ENCODE results near the gene LAMTOR4.

DNA sequence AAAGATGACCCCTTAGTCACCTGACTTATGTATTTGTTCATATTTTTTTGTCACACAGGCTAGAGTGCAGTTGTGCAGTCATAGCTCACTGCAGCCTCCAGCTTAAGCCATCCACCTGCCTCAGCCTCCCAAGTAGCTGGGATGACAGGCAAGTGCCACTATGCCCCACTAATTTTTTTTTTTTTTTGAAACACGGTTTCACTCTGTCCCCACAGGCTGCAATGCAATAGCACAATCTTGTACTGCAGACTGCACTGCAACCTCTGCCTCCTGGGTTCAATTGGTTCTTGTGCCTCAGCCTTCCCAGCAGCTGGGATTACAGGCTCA lies 20.1 kb upstream of the LAMTOR4 start:
- TF ChIP-seq, protein P1, sequence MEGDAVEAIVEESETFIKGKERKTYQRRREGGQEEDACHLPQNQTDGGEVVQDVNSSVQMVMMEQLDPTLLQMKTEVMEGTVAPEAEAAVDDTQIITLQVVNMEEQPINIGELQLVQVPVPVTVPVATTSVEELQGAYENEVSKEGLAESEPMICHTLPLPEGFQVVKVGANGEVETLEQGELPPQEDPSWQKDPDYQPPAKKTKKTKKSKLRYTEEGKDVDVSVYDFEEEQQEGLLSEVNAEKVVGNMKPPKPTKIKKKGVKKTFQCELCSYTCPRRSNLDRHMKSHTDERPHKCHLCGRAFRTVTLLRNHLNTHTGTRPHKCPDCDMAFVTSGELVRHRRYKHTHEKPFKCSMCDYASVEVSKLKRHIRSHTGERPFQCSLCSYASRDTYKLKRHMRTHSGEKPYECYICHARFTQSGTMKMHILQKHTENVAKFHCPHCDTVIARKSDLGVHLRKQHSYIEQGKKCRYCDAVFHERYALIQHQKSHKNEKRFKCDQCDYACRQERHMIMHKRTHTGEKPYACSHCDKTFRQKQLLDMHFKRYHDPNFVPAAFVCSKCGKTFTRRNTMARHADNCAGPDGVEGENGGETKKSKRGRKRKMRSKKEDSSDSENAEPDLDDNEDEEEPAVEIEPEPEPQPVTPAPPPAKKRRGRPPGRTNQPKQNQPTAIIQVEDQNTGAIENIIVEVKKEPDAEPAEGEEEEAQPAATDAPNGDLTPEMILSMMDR (IDR thresholded peaks at IDR 0.05), result no peak
- no peak for TF ChIP-seq EZH2 (IDR thresholded peaks at IDR 0.05; ENCODE audit: borderline replicate concordance, insufficient read depth, low read depth, low read length, poor library complexity, severe bottlenecking)
